ENCODE measurements around the gene FRMD1. TPM values are rescaled to one million over a fixed set of nuclear protein-coding genes. Genes with fewer than 3 reads are reported as not detected.

Gene FRMD1
- total RNA-seq, 1 donor = under 0.01 TPM

GRCh38 chr6:168014428-168014827 is 64.6 kb downstream of the FRMD1 start:
- no peaks in the 10 kb centered on the region for H3K36me3 ChIP-seq (ENCODE audit: insufficient read depth, low read length)
- no peak for DNase-seq (ENCODE audit: insufficient read length, low spot score, missing footprints)
- no peak overlapping the region for H3K27ac ChIP-seq (ENCODE audit: low read depth, low read length)
- H3K4me1 ChIP-seq (ENCODE audit: insufficient read depth, low read length) = peaks cover 3% of the 10 kb centered on the region
- peaks cover 21% of the 10 kb centered on the region for H3K9me3 ChIP-seq (ENCODE audit: low read depth, low read length)
- H3K4me2 ChIP-seq (ENCODE audit: insufficient read depth, low read length) = no peak overlapping the region
- H4K20me1 ChIP-seq (ENCODE audit: insufficient read depth, low read length) = no peaks in the 10 kb centered on the region
- H3K79me2 ChIP-seq (ENCODE audit: insufficient read depth, low read length) = no peaks in the 10 kb centered on the region
- H3K27me3 ChIP-seq (ENCODE audit: insufficient read depth, low read length) = peaks cover 40% of the 10 kb centered on the region
- no peak overlapping the region for H2AFZ ChIP-seq (ENCODE audit: low read length)
- H3K4me3 ChIP-seq (ENCODE audit: insufficient read depth, low read length) = no peak overlapping the region
- TF ChIP-seq CTCF (IDR thresholded peaks at IDR 0.05; ENCODE audit: extremely low read depth, low read depth, low read length) = no peak

DNA sequence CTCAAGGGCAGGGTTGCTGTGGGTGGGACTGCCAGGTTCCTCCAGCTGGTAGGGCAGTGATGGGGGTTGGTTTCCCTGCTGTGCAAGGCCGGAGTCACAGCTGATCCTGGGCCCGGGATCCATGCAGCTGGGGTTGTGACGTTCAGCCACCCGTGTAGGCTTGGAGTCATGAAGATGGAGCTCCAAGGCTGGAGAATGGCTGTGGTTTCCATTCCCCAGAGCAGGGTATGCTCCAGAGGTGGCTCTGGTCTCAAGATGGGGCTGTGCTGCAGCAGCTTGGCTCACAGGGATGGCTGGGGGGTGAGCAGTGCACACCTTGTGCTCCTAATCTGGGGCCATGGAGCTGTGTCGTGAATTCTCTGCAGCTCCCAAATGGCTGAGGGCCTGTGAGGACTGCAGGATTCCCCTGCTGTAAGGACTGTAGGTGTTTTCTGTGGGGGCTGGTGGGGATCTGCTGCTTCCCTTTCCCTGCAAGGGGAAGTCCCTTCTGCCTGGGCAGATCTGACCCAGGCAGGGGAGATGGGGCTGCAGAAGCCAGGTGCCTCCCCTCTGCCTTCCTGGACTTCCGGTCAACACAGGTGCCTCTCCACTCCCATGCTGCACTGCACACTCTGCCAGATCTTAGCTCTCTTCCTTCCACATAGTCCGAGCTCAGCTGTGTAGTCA is 65.6 kb downstream of the FRMD1 start:
- Histone ChIP-seq H3K27me3 (ENCODE audit: insufficient read depth, low read length) (peaks cover 40% of the 10 kb centered on the region), H3K4me3 (ENCODE audit: insufficient read depth, low read length) (no peak overlapping the region), H3K27ac (ENCODE audit: low read depth, low read length) (no peak overlapping the region), H3K79me2 (ENCODE audit: insufficient read depth, low read length) (no peaks in the 10 kb centered on the region), H3K36me3 (ENCODE audit: insufficient read depth, low read length) (no peaks in the 10 kb centered on the region), H4K20me1 (ENCODE audit: insufficient read depth, low read length) (no peaks in the 10 kb centered on the region), H2AFZ (ENCODE audit: low read length) (no peak overlapping the region), H3K4me2 (ENCODE audit: insufficient read depth, low read length) (no peak overlapping the region), H3K4me1 (ENCODE audit: insufficient read depth, low read length) (peaks cover 3% of the 10 kb centered on the region), H3K9me3 (ENCODE audit: low read depth, low read length) (peaks cover 21% of the 10 kb centered on the region)
- TF ChIP-seq CTCF (IDR thresholded peaks at IDR 0.05; ENCODE audit: extremely low read depth, low read depth, low read length) = no peak
- no peak for DNase-seq (ENCODE audit: insufficient read length, low spot score, missing footprints)

DNA sequence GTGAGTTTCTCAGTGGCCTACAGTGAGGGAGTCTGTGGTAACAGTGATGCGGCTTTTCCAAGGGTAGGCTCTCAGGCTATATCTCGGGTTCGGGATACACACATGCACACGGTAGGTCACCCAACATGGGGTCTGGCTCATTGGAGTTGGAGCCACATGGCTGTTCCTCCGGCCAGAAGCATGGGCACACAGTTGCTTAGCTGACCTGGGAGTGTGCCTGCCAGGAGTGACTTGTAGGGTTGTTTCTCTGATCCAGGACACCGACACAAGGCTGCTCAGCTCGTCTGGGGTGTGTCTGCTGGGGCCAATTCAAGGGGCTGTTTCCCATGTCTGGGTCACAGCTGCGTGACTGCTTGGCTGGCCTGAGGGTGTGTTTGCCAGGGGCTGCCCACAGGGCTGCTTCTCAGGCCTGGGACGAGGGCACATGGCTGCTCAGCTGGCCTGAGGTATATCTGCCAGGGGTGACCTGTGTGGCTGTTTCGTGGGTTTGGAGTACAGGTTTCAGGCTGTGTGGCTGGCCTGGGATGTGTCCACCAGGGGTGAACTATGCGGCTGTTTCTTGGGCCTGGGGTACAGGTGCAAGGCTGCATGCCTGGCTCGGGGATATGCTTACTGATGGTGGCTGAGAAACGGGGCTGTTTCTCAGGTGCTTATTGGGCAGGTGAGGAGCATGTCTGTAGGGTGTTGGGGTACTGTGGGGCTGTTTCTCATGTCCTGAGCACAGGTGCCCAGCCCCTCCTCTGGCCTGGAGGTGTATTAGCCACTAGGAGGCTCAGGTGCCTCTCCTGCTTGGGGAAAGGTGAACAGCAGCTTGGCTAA is 66.4 kb downstream of the FRMD1 start:
- H3K27me3 ChIP-seq (ENCODE audit: insufficient read depth, low read length) = peaks cover 34% of the 10 kb centered on the region
- DNase-seq (ENCODE audit: insufficient read length, low spot score, missing footprints) = no peak
- peaks cover 21% of the 10 kb centered on the region for H3K9me3 ChIP-seq (ENCODE audit: low read depth, low read length)
- no peak overlapping the region for H2AFZ ChIP-seq (ENCODE audit: low read length)
- peaks cover 6% of the 10 kb centered on the region for H3K4me1 ChIP-seq (ENCODE audit: insufficient read depth, low read length)
- H4K20me1 ChIP-seq (ENCODE audit: insufficient read depth, low read length) = no peaks in the 10 kb centered on the region
- H3K4me3 ChIP-seq (ENCODE audit: insufficient read depth, low read length) = no peak overlapping the region
- H3K4me2 ChIP-seq (ENCODE audit: insufficient read depth, low read length) = no peak overlapping the region
- no peaks in the 10 kb centered on the region for H3K79me2 ChIP-seq (ENCODE audit: insufficient read depth, low read length)
- TF ChIP-seq CTCF (IDR thresholded peaks at IDR 0.05; ENCODE audit: extremely low read depth, low read depth, low read length) = no peak
- H3K36me3 ChIP-seq (ENCODE audit: insufficient read depth, low read length) = no peaks in the 10 kb centered on the region
- no peak overlapping the region for H3K27ac ChIP-seq (ENCODE audit: low read depth, low read length)

GRCh38 chr6:168011291-168011690 is 67.7 kb downstream of the FRMD1 start:
- Histone ChIP-seq H3K4me2 (ENCODE audit: insufficient read depth, low read length) (no peak overlapping the region), H3K4me3 (ENCODE audit: insufficient read depth, low read length) (no peak overlapping the region), H3K9me3 (ENCODE audit: low read depth, low read length) (peaks cover 21% of the 10 kb centered on the region), H3K4me1 (ENCODE audit: insufficient read depth, low read length) (peaks cover 12% of the 10 kb centered on the region), H3K36me3 (ENCODE audit: insufficient read depth, low read length) (no peaks in the 10 kb centered on the region), H4K20me1 (ENCODE audit: insufficient read depth, low read length) (no peaks in the 10 kb centered on the region), H3K27ac (ENCODE audit: low read depth, low read length) (no peak overlapping the region), H2AFZ (ENCODE audit: low read length) (no peak overlapping the region), H3K27me3 (ENCODE audit: insufficient read depth, low read length) (peaks cover 21% of the 10 kb centered on the region), H3K79me2 (ENCODE audit: insufficient read depth, low read length) (no peaks in the 10 kb centered on the region)
- no peak for DNase-seq (ENCODE audit: insufficient read length, low spot score, missing footprints)
- no peak for TF ChIP-seq CTCF (IDR thresholded peaks at IDR 0.05; ENCODE audit: extremely low read depth, low read depth, low read length)

Data from osteoblast (primary cell).